Activated T-cell treated with anti-CD3 and anti-CD28 coated beads for 24 hours (primary cell): Measurements from ENCODE around the gene TNFRSF12A.
"Not testable (repeated sequence)": the region's sequence is repeated elsewhere in the genome, so short reads cannot be mapped to it uniquely, and the experiment has no call there.

Source experiments
- DNase-seq: peaks from one replicate; pipeline ENCODE4 v3.0.0-alpha.2; 2020; ENCODE audit warnings: low read depth

The TNFRSF12A gene

DNA sequence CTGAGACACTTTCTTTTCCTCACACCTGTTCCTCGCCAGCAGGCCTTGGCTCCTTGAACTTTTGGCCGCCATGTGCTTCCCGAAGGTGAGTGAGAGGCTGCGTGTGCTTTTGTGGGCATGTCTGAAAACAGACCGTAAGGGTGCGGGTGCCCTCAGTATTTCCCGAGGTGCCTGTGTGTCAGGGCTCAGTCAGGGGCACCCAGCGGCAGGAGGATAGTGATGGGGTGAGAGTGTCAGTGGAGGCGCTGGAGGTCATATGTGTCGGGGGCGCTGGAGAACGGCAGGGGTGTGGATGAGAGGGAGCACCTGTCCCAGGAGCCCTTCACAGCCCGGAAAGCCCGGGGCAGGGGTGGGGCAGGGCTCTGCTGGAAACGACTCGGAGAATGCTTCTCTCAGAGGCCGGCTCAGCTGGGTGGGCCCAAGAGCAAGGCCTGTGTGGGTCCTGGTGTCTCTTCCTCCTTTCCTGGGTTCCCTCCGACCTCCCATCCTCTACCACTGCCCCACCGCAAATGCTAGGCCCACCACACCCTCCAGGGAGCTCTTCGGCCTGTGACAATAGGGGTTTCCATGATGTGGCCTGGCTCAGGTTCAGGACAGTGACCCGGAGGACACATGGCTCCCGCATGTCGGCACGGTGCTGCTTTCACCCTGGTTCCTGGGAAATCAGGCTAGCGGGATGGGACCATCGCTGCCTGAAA lies 45.7 kb downstream of the TNFRSF12A start:
- DNase-seq, result no peak

DNA sequence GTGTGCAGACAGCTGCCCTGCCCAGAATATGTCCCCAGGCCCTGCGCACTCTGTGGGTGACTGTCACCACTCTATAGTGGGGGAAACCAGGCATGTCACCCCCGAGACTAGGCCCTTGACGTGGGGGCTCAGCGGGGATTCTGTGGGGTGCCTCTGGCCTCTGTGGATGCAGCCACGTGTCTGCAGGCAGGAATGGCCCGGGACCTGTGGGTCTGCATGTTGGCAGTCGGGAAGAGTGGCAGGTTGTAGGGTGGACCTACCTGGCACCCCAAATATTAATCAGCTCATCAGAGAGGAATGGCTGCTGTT lies 46.2 kb downstream of the TNFRSF12A start:
- DNase-seq, result no peak

DNA sequence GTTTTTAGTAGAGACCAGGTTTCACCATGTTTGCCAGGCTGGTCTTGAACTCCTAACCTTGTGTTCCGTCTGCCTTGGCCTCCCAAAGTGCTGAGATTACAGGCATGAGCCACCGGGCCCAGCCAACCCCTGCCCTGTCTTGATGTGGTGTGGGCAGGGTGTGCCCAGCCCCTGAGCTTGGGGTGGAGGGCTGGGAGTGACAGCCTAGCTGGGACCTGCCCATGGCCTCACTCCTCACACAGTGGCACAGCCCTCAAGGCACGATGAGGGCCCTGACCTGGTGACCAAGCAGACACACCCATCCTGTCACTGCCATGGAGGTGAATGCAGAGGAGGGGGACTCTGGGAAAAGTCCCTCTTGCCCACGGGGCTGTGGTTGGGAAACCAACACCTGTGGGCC lies 48.3 kb downstream of the TNFRSF12A start:
- DNase-seq, result no peak

DNA sequence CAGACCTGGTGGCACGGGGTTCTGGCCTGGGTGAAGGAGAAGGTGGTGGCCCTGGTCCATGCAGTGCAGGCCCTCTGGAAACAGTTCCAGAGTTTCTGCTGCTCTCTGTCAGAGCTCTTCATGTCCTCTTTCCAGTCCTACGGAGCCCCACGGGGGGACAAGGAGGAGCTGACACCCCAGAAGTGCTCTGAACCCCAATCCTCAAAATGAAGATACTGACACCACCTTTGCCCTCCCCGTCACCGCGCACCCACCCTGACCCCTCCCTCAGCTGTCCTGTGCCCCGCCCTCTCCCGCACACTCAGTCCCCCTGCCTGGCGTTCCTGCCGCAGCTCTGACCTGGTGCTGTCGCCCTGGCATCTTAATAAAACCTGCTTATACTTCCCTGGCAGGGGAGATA lies 49.0 kb downstream of the TNFRSF12A start:
- not testable (repeated sequence) for DNase-seq

DNA sequence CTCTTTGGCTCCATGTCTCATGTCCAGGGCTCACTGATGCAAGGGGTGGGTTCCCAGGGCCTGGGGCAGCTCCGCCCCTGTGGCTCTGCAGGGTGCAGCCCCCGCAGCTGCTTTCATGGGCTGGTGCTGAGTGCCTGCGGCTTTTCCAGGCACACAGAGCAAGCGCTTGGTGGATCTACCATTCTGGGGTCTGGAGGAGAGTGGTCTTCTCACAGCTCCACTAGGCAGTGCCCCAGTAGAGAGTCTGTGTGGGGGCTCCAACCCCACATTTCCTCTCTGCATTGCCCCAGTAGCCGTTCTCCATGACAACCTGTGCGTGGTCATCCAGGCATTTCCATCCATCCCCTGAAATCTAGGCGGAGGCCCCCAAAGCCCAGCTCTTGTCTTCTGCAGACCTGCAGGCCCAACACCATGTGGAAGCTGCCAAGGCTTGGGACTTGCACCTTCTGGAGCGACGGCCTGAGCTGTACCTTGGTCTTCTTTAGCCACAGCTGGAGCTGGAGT lies 50.5 kb downstream of the TNFRSF12A start:
- no peak for DNase-seq

DNA sequence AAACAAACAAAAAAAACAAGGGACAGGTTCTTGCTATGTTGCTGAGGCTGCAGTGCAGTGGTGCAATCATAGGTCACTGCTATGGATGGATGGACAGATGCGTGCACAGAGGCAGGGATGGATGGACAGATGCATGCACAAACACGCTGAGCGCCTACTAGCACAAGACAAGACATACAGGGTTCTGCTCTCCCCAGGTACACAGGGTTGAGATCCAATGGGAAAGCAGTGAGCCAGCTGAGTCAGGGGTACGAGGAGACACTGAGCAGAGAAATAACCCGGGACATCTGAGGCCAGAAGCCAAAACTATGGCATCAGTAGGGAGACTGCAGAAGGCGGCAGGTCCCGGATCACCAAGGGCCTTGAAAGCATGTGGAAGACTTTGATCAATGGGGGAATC lies 51.5 kb downstream of the TNFRSF12A start:
- no peak for DNase-seq
